CD4-positive, alpha-beta T cell (primary cell): ENCODE data around the gene PLAAT3. TPM values are rescaled to one million over a fixed set of nuclear protein-coding genes. Genes with fewer than 3 reads are reported as not detected.

ENCODE experiments used
- ATAC-seq: fragments of 200-7000 bp; cut with Tn5 transposase; one replicate; pipeline ENCODE4 v1.10.0; 2022; ENCODE audit warnings: mild to moderate bottlenecking; ENCODE audit not compliant: poor library complexity
- CTCF ChIA-PET: fragments of 350-600 bp; sonication (Branson Sonifier 250); formaldehyde crosslinking; loops from one replicate; lab custom pipeline; 2021; ENCODE audit warnings: antibody characterized with exemption, inconsistent platforms; lab: Charles Lee
- POLR2A ChIA-PET: fragments of 350-600 bp; sonication (Branson Sonifier 250); formaldehyde crosslinking; loops from one replicate; lab custom pipeline; 2021; ENCODE audit warnings: antibody characterized with exemption, inconsistent platforms; lab: Charles Lee
- DNase-seq, 14 experiments: peaks; one replicate each; pipeline ENCODE4 v3.0.0-alpha.2; 2013 to 2020; ENCODE audit warnings: mixed read lengths in 2 of 14
- H3K27ac ChIP-seq, 2 donors: one replicate each; pipeline versions ENCODE4 v1.5.1 to v1.7.0; 2013; ENCODE audit warnings: low read length in 2 of 2, low read depth in 1 of 2, mild to moderate bottlenecking in 1 of 2
- H3K27me3 ChIP-seq, 2 experiments: 1 replicate in 1 of 2; 2 replicates in 1 of 2; pipeline versions ENCODE4 v1.6.1 to v1.7.0; 2013; ENCODE audit warnings: low read length in 2 of 2, control low read depth in 1 of 2, mild to moderate bottlenecking in 1 of 2, moderate library complexity in 1 of 2; ENCODE audit not compliant: insufficient read depth in 2 of 2, control insufficient read depth in 1 of 2
- H3K36me3 ChIP-seq: one replicate; pipeline ENCODE4 v1.6.1; 2013; ENCODE audit warnings: low read length, control low read depth; ENCODE audit not compliant: insufficient read depth
- H3K4me1 ChIP-seq: one replicate; pipeline ENCODE4 v1.6.1; 2013; ENCODE audit warnings: low read length, control low read depth; ENCODE audit not compliant: insufficient read depth
- H3K4me3 ChIP-seq: one replicate; pipeline ENCODE4 v1.5.1; 2013; ENCODE audit warnings: mild to moderate bottlenecking, low read length, moderate library complexity
- H3K9me3 ChIP-seq, 2 experiments: 1 replicate in 1 of 2; 2 replicates in 1 of 2; pipeline versions ENCODE4 v1.6.1 to v1.7.0; 2013; ENCODE audit warnings: low read length in 2 of 2, mild to moderate bottlenecking in 2 of 2, control low read depth in 1 of 2, moderate library complexity in 1 of 2; ENCODE audit not compliant: control insufficient read depth in 1 of 2, insufficient read depth in 1 of 2
- H3K27ac Mint-ChIP-seq: one replicate; pipeline ENCODE4 v1.8.0; 2020; ENCODE audit warnings: mixed read lengths
- H3K27me3 Mint-ChIP-seq: one replicate; pipeline ENCODE4 v1.8.0; 2021; ENCODE audit warnings: mixed read lengths
- H3K36me3 Mint-ChIP-seq: one replicate; pipeline ENCODE4 v1.8.0; 2021; ENCODE audit warnings: low read depth, mixed read lengths
- H3K4me1 Mint-ChIP-seq: one replicate; pipeline ENCODE4 v1.8.0; 2021; ENCODE audit warnings: low read depth, mixed read lengths
- H3K4me3 Mint-ChIP-seq: one replicate; pipeline ENCODE4 v1.8.0; 2020; ENCODE audit warnings: mild to moderate bottlenecking, mixed read lengths
- H3K9me3 Mint-ChIP-seq: one replicate; pipeline ENCODE4 v1.8.0; 2020; ENCODE audit warnings: mixed read lengths
- CTCF ChIP-seq: fragments of 200-600 bp; IDR thresholded peaks from one replicate; pipeline ENCODE4 v1.8.0; 2022; ENCODE audit warnings: antibody characterized with exemption, mild to moderate bottlenecking
- intact Hi-C, 2 experiments: fragments of 100-400 bp; cut with DNase I in 1 of 2; cut with micrococcal nuclease in 1 of 2; formaldehyde crosslinking; loops; one replicate each; pipeline versions ENCODE4 v1.15.1 to v1.9.0; 2023 to 2025; cut with DNase I, micrococcal nuclease
- total RNA-seq, 174 experiments: library from RNA in 2 of 174; stranded (reverse) in 2 of 174; gene quantifications; one replicate each; pipeline ENCODE4 v1.2.3 and lab custom pipeline; 2021 to 2026

PLAAT3 gene
- total RNA-seq, 2 experiments from 2014 or later, result 2.4 to 3.6 TPM

GRCh38 chr11:63527667-63528066 lies 86.6 kb downstream of the PLAAT3 start:
- CTCF ChIA-PET, result no interaction called here
- no peaks in the 10 kb centered on the region for H3K27me3 ChIP-seq
- Mint-ChIP-seq H3K36me3 (no peaks in the 10 kb centered on the region), H3K9me3 (no peaks in the 10 kb centered on the region), H3K4me1 (peaks cover 44% of the 10 kb centered on the region), H3K27me3 (no peaks in the 10 kb centered on the region), H3K4me3 (no peak overlapping the region), H3K27ac (no peak overlapping the region)
- no peak for TF ChIP-seq CTCF
- H3K4me1 ChIP-seq, result peaks cover 26% of the 10 kb centered on the region
- H3K9me3 ChIP-seq, result no peaks in the 10 kb centered on the region
- intact Hi-C loops, result no loop called here
- POLR2A ChIA-PET, result interaction anchor here (0.9 kb wide), 1 partner anchor 9 kb away, joined by 3 read pairs; the partner anchor contains the start of gene PLAAT4
- DNase-seq, result no peak
- H3K36me3 ChIP-seq, result no peaks in the 10 kb centered on the region
- ATAC-seq, result no peak
- H3K27ac ChIP-seq, result no peak overlapping the region
- H3K4me3 ChIP-seq, result no peak overlapping the region

Other genes starting within 250 kb of the PLAAT3 start
- not detected for gene SLC22A9, start 244.6 kb downstream of the PLAAT3 start, total RNA-seq
- gene PLAAT5, start 123.3 kb downstream of the PLAAT3 start, total RNA-seq, result under 1 TPM in 1 of 2 experiments, not detected in 1; 0.16 TPM
- not detected for gene LGALS12, start 108.3 kb downstream of the PLAAT3 start, total RNA-seq
- gene PLAAT4, start 77.6 kb downstream of the PLAAT3 start, total RNA-seq, result 10 to 100 TPM; 80.4 to 82.4 TPM
- under 1 TPM; 0.34 to 0.49 TPM for gene PLAAT2, start 51.1 kb downstream of the PLAAT3 start, total RNA-seq
- gene ATL3, start 56.9 kb upstream of the PLAAT3 start, total RNA-seq, result 10 to 100 TPM; 14.5 to 16.5 TPM
- gene RTN3, start 67.1 kb upstream of the PLAAT3 start, total RNA-seq, result 10 to 100 TPM; 16.4 to 17.6 TPM
- gene ZFTA, start 154.3 kb upstream of the PLAAT3 start, total RNA-seq, result 1 to 10 TPM in 1 of 2 experiments, under 1 TPM in 1; 0.95 to 1.0 TPM
- gene SPINDOC, start 199.0 kb upstream of the PLAAT3 start, total RNA-seq, result 1 to 10 TPM; 4.0 to 4.8 TPM
- 10 to 100 TPM; 18.4 to 21.0 TPM for gene MARK2, start 224.7 kb upstream of the PLAAT3 start, total RNA-seq